Activated CD4-positive, alpha-beta T cell treated with anti-CD3 and anti-CD28 coated beads, Interleukin-2, Interleukin-6, amounts not matched to agents 100 ng/mL and 50 ng/mL, durations not matched to agents 16 hours and 8 hours (primary cell): Measurements from ENCODE around the gene SEC23A.
"Not testable (repeated sequence)": the region's sequence is repeated elsewhere in the genome, so short reads cannot be mapped to it uniquely, and the experiment has no call there.

Experiments used
- DNase-seq: peaks from one replicate; pipeline ENCODE4 v3.0.0-alpha.2; 2020

SEC23A gene

GRCh38 chr14:39028620-39029019 lies 74.4 kb downstream of the SEC23A start:
- no peak for DNase-seq

GRCh38 chr14:39025810-39026627 lies 77.0 kb downstream of the SEC23A start:
- no peak for DNase-seq

- DNase-seq = no peak
These were observed 77.7 kb downstream of the SEC23A start for GRCh38 chr14:39025250-39025809.

GRCh38 chr14:39023939-39024871 lies 78.8 kb downstream of the SEC23A start:
- no peak for DNase-seq

GRCh38 chr14:39017096-39018016 lies 85.7 kb downstream of the SEC23A start:
- DNase-seq = not testable (repeated sequence)

- DNase-seq = no peak
These were observed 86.3 kb downstream of the SEC23A start for GRCh38 chr14:39016733-39017095.

GRCh38 chr14:39015964-39016577 lies 87.0 kb downstream of the SEC23A start:
- no peak for DNase-seq

GRCh38 chr14:39015360-39015961 lies 87.6 kb downstream of the SEC23A start:
- DNase-seq = peak; percentile 42

GRCh38 chr14:39014460-39014859 lies 88.6 kb downstream of the SEC23A start:
- no peak for DNase-seq

GRCh38 chr14:39008965-39009364 lies 94.1 kb downstream of the SEC23A start:
- not testable (repeated sequence) for DNase-seq

GRCh38 chr14:39006721-39007410 lies 96.2 kb downstream of the SEC23A start:
- DNase-seq = no peak

GRCh38 chr14:39005044-39005880 lies 97.8 kb downstream of the SEC23A start:
- no peak for DNase-seq

GRCh38 chr14:38999949-39000348 lies 103.1 kb downstream of the SEC23A start:
- no peak for DNase-seq

GRCh38 chr14:38994731-38995130 lies 108.3 kb downstream of the SEC23A start:
- DNase-seq = no peak

GRCh38 chr14:38993981-38994380 lies 109.1 kb downstream of the SEC23A start:
- DNase-seq = no peak

- no peak for DNase-seq
These were observed 110.8 kb downstream of the SEC23A start for GRCh38 chr14:38992067-38992844.

- DNase-seq = no peak
These were observed 111.7 kb downstream of the SEC23A start for GRCh38 chr14:38991299-38991698.

- DNase-seq = peak; percentile 8
These were observed 113.0 kb downstream of the SEC23A start for GRCh38 chr14:38989922-38990546.

GRCh38 chr14:38987781-38988180 lies 115.3 kb downstream of the SEC23A start:
- no peak for DNase-seq
